ENCODE results near the gene MLN.

MLN gene

DNA sequence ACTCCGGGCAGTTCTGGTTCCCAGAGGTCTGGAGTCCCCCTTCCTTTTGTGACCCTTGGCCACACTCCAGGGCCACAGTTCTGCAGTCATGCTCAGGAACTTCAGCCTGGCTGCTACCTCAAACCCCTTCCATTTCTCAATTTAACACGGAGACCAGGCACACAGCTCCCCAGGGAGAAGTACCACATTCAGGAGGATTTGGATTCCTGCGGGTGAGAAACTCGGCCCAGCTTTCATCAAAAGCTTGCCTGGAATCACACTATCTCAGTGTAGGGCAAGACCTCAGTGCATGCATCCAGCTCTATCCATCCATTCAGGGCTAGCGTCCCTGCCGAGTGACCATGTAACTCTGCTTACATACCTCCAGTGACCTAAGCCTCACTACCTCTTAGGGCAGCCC lies 40.3 kb downstream of the MLN start:
- Histone ChIP-seq H3K9me3 (ENCODE audit: severe bottlenecking) (no peaks in the 10 kb centered on the region), H3K36me3 (ENCODE audit: low read depth) (no peaks in the 10 kb centered on the region), H3K27ac (ENCODE audit: poor library complexity, severe bottlenecking) (no peak overlapping the region), H3K4me1 (ENCODE audit: insufficient read depth, poor library complexity, severe bottlenecking) (peaks cover 8% of the 10 kb centered on the region), H3K27me3 (ENCODE audit: insufficient read depth, poor library complexity, severe bottlenecking) (no peaks in the 10 kb centered on the region), H3K4me3 (ENCODE audit: severe bottlenecking) (no peak overlapping the region)
- no peak for TF ChIP-seq CTCF (IDR thresholded peaks at IDR 0.05; ENCODE audit: poor library complexity, severe bottlenecking)
- ATAC-seq (ENCODE audit: low read depth) = no peak
- no peak for DNase-seq (ENCODE audit: low spot score)

DNA sequence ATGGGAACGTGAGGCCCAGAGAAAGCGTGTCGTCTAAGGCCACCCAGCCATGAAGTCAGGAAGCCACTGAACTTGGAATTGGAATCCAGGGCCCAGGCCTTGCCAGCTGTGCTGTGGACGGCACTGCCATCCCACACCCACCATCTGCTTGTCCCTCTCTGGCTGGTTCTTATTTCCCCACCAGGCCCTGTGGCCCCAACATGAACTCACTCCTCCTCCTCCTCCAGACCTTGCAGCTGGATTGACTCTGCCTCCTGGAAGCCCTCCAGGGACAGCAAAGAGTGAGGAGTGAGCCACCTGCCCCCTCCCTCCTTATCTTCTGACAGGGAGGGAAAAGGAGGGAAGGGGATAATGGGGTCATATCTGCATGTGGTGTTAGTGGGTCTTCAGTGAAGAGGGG lies 41.1 kb downstream of the MLN start:
- DNase-seq (ENCODE audit: low spot score) (no peak), ATAC-seq (ENCODE audit: low read depth) (no peak)
- Histone ChIP-seq H3K36me3 (ENCODE audit: low read depth) (no peaks in the 10 kb centered on the region), H3K4me1 (ENCODE audit: insufficient read depth, poor library complexity, severe bottlenecking) (peaks cover 9% of the 10 kb centered on the region), H3K27ac (ENCODE audit: poor library complexity, severe bottlenecking) (no peak overlapping the region), H3K27me3 (ENCODE audit: insufficient read depth, poor library complexity, severe bottlenecking) (no peaks in the 10 kb centered on the region), H3K4me3 (ENCODE audit: severe bottlenecking) (no peak overlapping the region), H3K9me3 (ENCODE audit: severe bottlenecking) (no peaks in the 10 kb centered on the region)
- TF ChIP-seq CTCF (IDR thresholded peaks at IDR 0.05; ENCODE audit: poor library complexity, severe bottlenecking) = no peak

GRCh38 chr6:33761922-33762629 lies 41.7 kb downstream of the MLN start:
- DNase-seq (ENCODE audit: low spot score) (no peak), ATAC-seq (ENCODE audit: low read depth) (peak; percentile 76)
- Histone ChIP-seq H3K4me3 (ENCODE audit: severe bottlenecking) (no peak overlapping the region), H3K36me3 (ENCODE audit: low read depth) (no peaks in the 10 kb centered on the region), H3K4me1 (ENCODE audit: insufficient read depth, poor library complexity, severe bottlenecking) (peaks cover 9% of the 10 kb centered on the region), H3K9me3 (ENCODE audit: severe bottlenecking) (no peaks in the 10 kb centered on the region), H3K27ac (ENCODE audit: poor library complexity, severe bottlenecking) (no peak overlapping the region), H3K27me3 (ENCODE audit: insufficient read depth, poor library complexity, severe bottlenecking) (no peaks in the 10 kb centered on the region)
- peak; percentile 82 for TF ChIP-seq CTCF (IDR thresholded peaks at IDR 0.05; ENCODE audit: poor library complexity, severe bottlenecking)

GRCh38 chr6:33761581-33761921 lies 42.3 kb downstream of the MLN start:
- no peak; the same call in 2 of the 3 replicates for ATAC-seq (ENCODE audit: low read depth)

More at GRCh38 chr6:33761581-33761921, 42.3 kb downstream of the MLN start:
- Histone ChIP-seq H3K4me1 (ENCODE audit: insufficient read depth, poor library complexity, severe bottlenecking) (peaks cover 9% of the 10 kb centered on the region), H3K9me3 (ENCODE audit: severe bottlenecking) (no peaks in the 10 kb centered on the region), H3K27ac (ENCODE audit: poor library complexity, severe bottlenecking) (no peak overlapping the region), H3K4me3 (ENCODE audit: severe bottlenecking) (no peak overlapping the region), H3K36me3 (ENCODE audit: low read depth) (no peaks in the 10 kb centered on the region), H3K27me3 (ENCODE audit: insufficient read depth, poor library complexity, severe bottlenecking) (no peaks in the 10 kb centered on the region)
- DNase-seq (ENCODE audit: low spot score) = no peak
- TF ChIP-seq CTCF (IDR thresholded peaks at IDR 0.05; ENCODE audit: poor library complexity, severe bottlenecking) = no peak

Data from RWPE2 (cell line).